GM08714 (cell line): ENCODE results near the gene E4F1.
"Not testable (repeated sequence)": the region's sequence is repeated elsewhere in the genome, so short reads cannot be mapped to it uniquely, and the experiment has no call there.

Experiments used
- H3K4me3 ChIP-seq: fragments of 200-500 bp; sonication (Bioruptor generic); 2 replicates; pipeline ENCODE4 v1.5.1; 2014; ENCODE audit warnings: mild to moderate bottlenecking, low read length, inconsistent platforms
- ZNF274 ChIP-seq: IDR thresholded peaks from 2 replicates; pipeline ENCODE4 v1.6.1; 2012; ENCODE audit warnings: mild to moderate bottlenecking, low read depth, low read length

Gene E4F1

GRCh38 chr16:2235695-2236336 lies 12.4 kb downstream of the E4F1 start:
- no peak for TF ChIP-seq ZNF274
- H3K4me3 ChIP-seq, result no peak overlapping the region

GRCh38 chr16:2236337-2237101 lies 13.1 kb downstream of the E4F1 start, which contains the start of gene DNASE1L2:
Gene DNASE1L2 (plus strand): TSS chr16:2236444. CDS start chr16:2236817, 373 bp downstream.
- H3K4me3 ChIP-seq, result no peak within 1 kb of the TSS
- no peak for TF ChIP-seq ZNF274

- no peak overlapping the region for H3K4me3 ChIP-seq
Observed at GRCh38 chr16:2237102-2237482, 13.7 kb downstream of the E4F1 start.

GRCh38 chr16:2237493-2238149 lies 14.2 kb downstream of the E4F1 start:
- no peak overlapping the region for H3K4me3 ChIP-seq
- no peak for TF ChIP-seq ZNF274

More at GRCh38 chr16:2237102-2237482, 13.7 kb downstream of the E4F1 start:
- TF ChIP-seq ZNF274, result no peak

- H3K4me3 ChIP-seq, result no peak overlapping the region
- TF ChIP-seq ZNF274, result no peak
Observed at GRCh38 chr16:2238150-2238837, 14.9 kb downstream of the E4F1 start.

GRCh38 chr16:2238838-2239675 lies 15.7 kb downstream of the E4F1 start:
- TF ChIP-seq ZNF274, result no peak
- H3K4me3 ChIP-seq, result no peak overlapping the region

- not testable (repeated sequence) for H3K4me3 ChIP-seq
Observed at GRCh38 chr16:2240331-2240730, 16.9 kb downstream of the E4F1 start.

GRCh38 chr16:2242598-2242997 lies 19.2 kb downstream of the E4F1 start:
- TF ChIP-seq ZNF274, result no peak
- H3K4me3 ChIP-seq, result no peak overlapping the region

GRCh38 chr16:2243031-2243528 lies 19.7 kb downstream of the E4F1 start:
- H3K4me3 ChIP-seq, result no peak overlapping the region

GRCh38 chr16:2243781-2244180 lies 20.4 kb downstream of the E4F1 start:
- no peak overlapping the region for H3K4me3 ChIP-seq
- TF ChIP-seq ZNF274, result no peak

More at GRCh38 chr16:2243031-2243528, 19.7 kb downstream of the E4F1 start:
- TF ChIP-seq ZNF274, result no peak

GRCh38 chr16:2244301-2244700 lies 20.9 kb downstream of the E4F1 start:
- no peak overlapping the region for H3K4me3 ChIP-seq
- no peak for TF ChIP-seq ZNF274

GRCh38 chr16:2244926-2245795 lies 21.8 kb downstream of the E4F1 start:
- no peak for TF ChIP-seq ZNF274

More at GRCh38 chr16:2244926-2245795, 21.8 kb downstream of the E4F1 start:
- no peak overlapping the region for H3K4me3 ChIP-seq
